Right cardiac atrium (tissue), 5 donors: ENCODE data around the gene FAM186B. TPM values are rescaled to one million over a fixed set of nuclear protein-coding genes. Genes with fewer than 3 reads are reported as not detected.

ENCODE experiments used
- ATAC-seq, 2 donors: fragments of 200-7000 bp; cut with Tn5 transposase; one replicate each; pipeline versions ENCODE4 v1.8.0 to v1.9.1; 2020; ENCODE audit warnings: moderate library complexity in 2 of 2, mild to moderate bottlenecking in 1 of 2
- DNase-seq, 3 donors: peaks; one replicate each; pipeline ENCODE4 v3.0.0-alpha.2; 2020
- H3K27ac ChIP-seq: one replicate; pipeline ENCODE4 v1.5.1; 2013; ENCODE audit warnings: mild to moderate bottlenecking, low read length, control low read depth, moderate library complexity
- H3K27me3 ChIP-seq: one replicate; pipeline ENCODE4 v1.6.1; 2013; ENCODE audit not compliant: control insufficient read depth, insufficient read depth
- H3K4me1 ChIP-seq: one replicate; pipeline ENCODE4 v1.6.1; 2013; ENCODE audit warnings: low read length; ENCODE audit not compliant: control insufficient read depth, insufficient read depth
- H3K4me3 ChIP-seq: one replicate; pipeline ENCODE4 v1.5.1; 2013; ENCODE audit warnings: low read length, control low read depth
- H3K9me3 ChIP-seq: one replicate; pipeline ENCODE4 v1.6.1; 2013; ENCODE audit warnings: low read length; ENCODE audit not compliant: control insufficient read depth
- WGBS: extraction: QIAGEN DNeasy Blood & Tissue Kit; methylation state at CpG from one replicate; pipeline ENCODE4 v1.1.7; 2013; 5-methylcytosine and 5-hydroxymethylcytosine counted together
- intact Hi-C, 4 donors: fragments of 100-400 bp; cut with DNase I; formaldehyde crosslinking; loops; one replicate each; pipeline versions ENCODE4 v1.11.0 to v1.14.0; 2022 to 2023
- polyA plus RNA-seq: library from polyadenylated mRNA; stranded (reverse); fragments of 200-250 nt; gene quantifications from one replicate; pipeline ENCODE4 v1.2.3, GENCODE V29; 2013
- total RNA-seq, 4 donors: library from RNA; stranded (reverse); fragmentation: NEBNext Ultra II Directional; extraction: Animal tissue kit (Norgen Biotek cat#: 25700); gene quantifications; one replicate each; pipeline ENCODE4 v1.2.1, GENCODE V29; 2021
- donor health status: healthy with polysubstance abuse.
- donor health status: DM: no; HTN: yes; CAD: no.
- donor health status: DM: no; HTN: no; CAD: no.
- donor health status: DM: no; HTN: yes; CAD: no; lungs with severe emphysema.
- donor health status: DM: yes; HTN: yes; CAD: no.

Gene FAM186B
- total and polyA plus RNA-seq, 5 donors = 0.16 to 0.74 (median 0.24) TPM

DNA sequence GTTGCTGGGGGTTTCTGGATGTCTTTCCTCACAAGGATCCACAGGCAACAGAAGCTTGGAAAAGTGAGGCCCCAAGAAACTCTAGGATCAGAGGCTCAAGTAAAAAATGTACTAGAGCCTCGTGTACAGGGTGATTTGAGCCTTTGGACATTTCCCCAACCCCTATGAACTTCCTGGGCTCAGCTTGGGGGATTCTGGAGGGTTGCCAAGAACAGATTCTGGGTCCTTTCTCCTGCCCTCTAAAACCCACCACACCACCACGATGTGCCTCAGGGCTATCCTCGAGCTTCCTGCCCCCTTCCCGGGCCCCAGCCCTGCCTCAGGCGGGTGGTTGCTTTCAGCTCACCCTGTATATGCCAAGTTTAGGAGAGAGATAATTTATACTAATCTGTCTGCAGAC, 583 bp downstream of the FAM186B start:
- Histone ChIP-seq H3K4me3 (no peak overlapping the region), H3K27ac (no peak overlapping the region), H3K27me3 (no peaks in the 10 kb centered on the region), H3K9me3 (no peaks in the 10 kb centered on the region), H3K4me1 (no peaks in the 10 kb centered on the region)
- DNase-seq = no peak
- 54% methylated on average over 5 of the region's 5 CpGs for WGBS
- intact Hi-C loops = no loop called here
- ATAC-seq = no peak

GRCh38 chr12:49603721-49604120, 1.7 kb downstream of the FAM186B start:
- no peaks in the 10 kb centered on the region for H3K4me1 ChIP-seq
- ATAC-seq (no peak), DNase-seq (no peak)
- no peak overlapping the region for H3K27ac ChIP-seq
- intact Hi-C loops = no loop called here
- WGBS = 86% methylated on average over 1 of the region's 1 CpG
- no peaks in the 10 kb centered on the region for H3K27me3 ChIP-seq
- no peaks in the 10 kb centered on the region for H3K9me3 ChIP-seq
- H3K4me3 ChIP-seq = no peak overlapping the region

- Histone ChIP-seq H3K27ac (no peak overlapping the region), H3K4me3 (no peak overlapping the region), H3K4me1 (no peaks in the 10 kb centered on the region), H3K27me3 (no peaks in the 10 kb centered on the region), H3K9me3 (no peaks in the 10 kb centered on the region)
- DNase-seq = no peak
- 93% methylated on average over 8 of the region's 8 CpGs for WGBS
- ATAC-seq = no peak
- intact Hi-C loops = no loop called here
Measured at GRCh38 chr12:49599961-49600360, 5.5 kb downstream of the FAM186B start.

DNA sequence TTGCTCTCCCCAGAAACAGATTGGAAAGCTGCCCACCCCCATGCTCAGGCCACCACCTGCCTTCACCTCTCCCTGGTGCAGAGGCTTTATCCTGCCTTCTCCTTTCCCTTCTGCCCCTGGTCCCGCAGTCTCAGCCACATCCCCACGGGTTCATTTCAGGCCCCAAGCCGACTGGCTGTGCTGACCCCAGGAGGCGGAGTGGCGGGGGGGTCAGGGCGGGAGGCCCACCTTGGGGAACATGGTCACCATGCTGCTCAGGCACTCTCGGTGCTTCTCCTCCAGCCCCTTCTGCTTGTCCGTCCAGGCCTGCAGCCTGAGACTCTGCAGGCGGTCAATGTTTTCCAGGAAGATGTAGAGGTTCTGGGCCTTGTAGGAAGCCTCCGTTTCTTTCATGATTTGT, 6.9 kb downstream of the FAM186B start:
- 83% methylated on average over 10 of the region's 10 CpGs for WGBS
- H3K4me3 ChIP-seq = no peak overlapping the region
- intact Hi-C loops = no loop called here
- H3K9me3 ChIP-seq = no peaks in the 10 kb centered on the region
- DNase-seq = no peak
- no peaks in the 10 kb centered on the region for H3K27me3 ChIP-seq
- H3K27ac ChIP-seq = no peak overlapping the region
- ATAC-seq = no peak
- H3K4me1 ChIP-seq = no peaks in the 10 kb centered on the region

GRCh38 chr12:49588721-49589516, 16.5 kb downstream of the FAM186B start:
- no peak overlapping the region for H3K4me3 ChIP-seq
- no peak overlapping the region for H3K27ac ChIP-seq
- H3K9me3 ChIP-seq = no peaks in the 10 kb centered on the region
- peaks cover 3% of the 10 kb centered on the region for H3K4me1 ChIP-seq
- peak in 2 of 3 donors; percentile 69 to 78 for DNase-seq
- intact Hi-C loops = loop anchor here in 1 of 4 donors (10.0 kb wide), 1 partner anchor 234 kb away; no protein-coding TSS in a partner anchor
- H3K27me3 ChIP-seq = no peaks in the 10 kb centered on the region
- WGBS = 66% methylated on average over 4 of the region's 4 CpGs
- ATAC-seq = no peak

- Histone ChIP-seq H3K9me3 (no peaks in the 10 kb centered on the region), H3K4me1 (peaks cover 6% of the 10 kb centered on the region), H3K27ac (no peak overlapping the region), H3K27me3 (no peaks in the 10 kb centered on the region), H3K4me3 (no peak overlapping the region)
- ATAC-seq = no peak
- intact Hi-C loops = loop anchor here in 1 of 4 donors (10.0 kb wide), 1 partner anchor 233 kb away; no protein-coding TSS in a partner anchor
- WGBS = 86% methylated on average over 7 of the region's 7 CpGs
- DNase-seq = no peak
Measured at GRCh38 chr12:49588281-49588680, 17.2 kb downstream of the FAM186B start.

DNA sequence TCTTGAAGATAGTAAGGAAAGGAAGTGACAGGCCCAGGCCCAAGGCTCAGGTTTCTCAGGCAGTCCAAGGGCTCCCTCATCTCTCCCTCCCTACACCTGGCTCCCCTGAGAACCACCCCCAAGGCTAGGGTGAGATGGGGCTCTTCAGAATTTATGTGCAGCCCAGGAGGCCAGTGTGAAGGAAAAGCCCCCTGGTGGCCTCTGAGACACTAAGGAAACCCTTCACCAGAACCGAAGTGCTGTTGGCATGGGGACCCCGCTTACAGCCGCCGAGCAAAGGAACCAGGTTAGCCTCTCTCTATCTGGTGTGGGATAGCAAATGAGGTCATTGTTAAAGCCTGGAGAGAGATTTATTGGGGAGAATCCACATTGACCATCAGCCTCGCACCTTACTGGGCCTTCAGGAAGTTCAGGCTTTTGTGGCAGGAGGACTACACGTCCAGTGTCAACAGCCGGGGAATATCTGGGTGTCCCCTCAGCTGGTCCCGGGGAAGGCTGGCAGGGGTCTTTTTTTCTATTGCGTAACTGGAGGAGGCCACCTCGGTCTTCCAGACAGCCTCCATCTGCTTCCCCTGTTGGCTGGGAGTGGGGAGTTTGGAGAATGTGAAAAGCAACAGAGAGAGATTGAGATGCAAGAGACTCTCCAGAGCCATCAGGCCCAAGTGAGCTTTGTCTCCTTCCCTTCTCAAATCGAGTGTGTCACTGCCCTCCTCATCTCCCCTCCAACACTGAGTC, 18.1 kb downstream of the FAM186B start:
- 84% methylated on average over 11 of the region's 11 CpGs for WGBS
- ATAC-seq = no peak
- H3K9me3 ChIP-seq = no peaks in the 10 kb centered on the region
- H3K27me3 ChIP-seq = no peaks in the 10 kb centered on the region
- H3K4me1 ChIP-seq = peaks cover 6% of the 10 kb centered on the region
- H3K27ac ChIP-seq = no peak overlapping the region
- intact Hi-C loops = loop anchor here in 1 of 4 donors (10.0 kb wide), 1 partner anchor 233 kb away; no protein-coding TSS in a partner anchor
- H3K4me3 ChIP-seq = no peak overlapping the region
- DNase-seq = no peak

DNA sequence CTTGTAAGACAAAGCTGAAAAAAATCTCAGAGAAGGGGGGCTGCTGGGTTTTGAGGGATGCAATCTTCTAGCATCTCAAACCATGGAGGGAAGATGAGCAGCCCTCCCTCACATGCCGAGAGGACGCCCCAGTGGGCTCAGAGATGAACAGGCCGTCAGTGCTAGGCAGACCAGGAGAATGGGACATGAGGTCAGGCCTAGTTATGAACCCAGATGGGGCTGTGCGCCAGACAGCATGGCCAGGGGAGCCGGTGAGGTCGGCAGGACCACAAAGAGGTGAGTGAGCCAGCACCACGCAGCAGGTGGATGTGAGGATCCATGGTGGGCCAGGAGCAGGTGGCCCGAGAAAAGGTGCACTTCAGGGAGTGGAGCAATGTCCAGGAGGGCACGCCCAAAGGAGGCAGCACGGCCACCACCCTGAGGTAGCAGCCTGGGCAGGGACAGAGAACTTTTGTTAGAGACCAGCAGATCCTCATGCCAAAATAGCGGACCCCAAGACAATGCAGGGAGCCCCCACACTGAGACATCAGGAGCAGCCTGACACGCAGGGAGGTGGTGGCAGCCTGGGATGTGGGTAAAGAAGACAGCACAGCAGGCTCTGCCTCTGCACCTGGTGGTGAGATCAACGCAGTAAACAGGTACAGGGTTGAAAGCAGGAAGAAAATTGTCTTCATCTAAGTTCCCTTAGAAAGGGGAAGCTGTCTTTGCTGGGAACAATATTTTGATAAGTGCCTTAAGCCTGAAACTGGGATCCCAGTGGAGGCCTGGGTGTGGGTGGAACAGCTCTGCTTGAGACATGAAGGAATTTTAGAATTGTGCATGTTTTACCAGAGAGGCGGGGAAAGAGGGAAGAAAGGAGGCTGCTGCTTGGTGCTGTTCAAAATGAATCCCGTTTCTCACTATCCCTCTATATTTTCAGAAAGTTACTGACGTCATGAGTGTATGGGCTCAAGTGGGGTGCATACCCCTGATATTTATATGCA, 19.7 kb downstream of the FAM186B start:
- intact Hi-C loops = loop anchor here in 1 of 4 donors (10.0 kb wide), 1 partner anchor 231 kb away; no protein-coding TSS in a partner anchor
- H3K27ac ChIP-seq = no peak overlapping the region
- no peaks in the 10 kb centered on the region for H3K27me3 ChIP-seq
- H3K4me1 ChIP-seq = peaks cover 7% of the 10 kb centered on the region
- H3K9me3 ChIP-seq = no peaks in the 10 kb centered on the region
- ATAC-seq = no peak
- 77% methylated on average over 16 of the region's 16 CpGs for WGBS
- DNase-seq = no peak
- no peak overlapping the region for H3K4me3 ChIP-seq

DNA sequence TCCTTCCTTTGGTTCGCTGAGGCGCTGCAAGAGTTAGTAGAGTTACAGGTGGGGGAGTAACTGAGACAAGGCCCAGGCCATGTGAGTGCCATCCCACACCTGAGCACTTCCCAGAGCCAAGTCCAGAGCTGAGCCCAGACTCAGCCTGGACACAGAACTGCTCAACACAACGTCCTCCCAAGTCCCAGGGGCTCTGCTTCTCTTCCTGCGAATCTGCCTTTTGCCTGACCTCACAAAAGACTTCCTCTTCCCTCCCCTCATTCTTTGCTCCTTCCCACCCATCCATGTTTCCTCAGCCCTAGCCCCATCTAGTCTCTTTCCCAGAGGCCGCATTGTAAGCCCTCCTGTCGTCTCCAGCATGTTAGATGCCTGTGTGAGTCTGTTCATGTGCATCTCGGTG, 20.8 kb downstream of the FAM186B start:
- Histone ChIP-seq H3K27ac (no peak overlapping the region), H3K27me3 (no peaks in the 10 kb centered on the region), H3K9me3 (no peaks in the 10 kb centered on the region), H3K4me1 (peaks cover 12% of the 10 kb centered on the region), H3K4me3 (no peak overlapping the region)
- 61% methylated on average over 7 of the region's 7 CpGs for WGBS
- DNase-seq (no peak), ATAC-seq (no peak)
- intact Hi-C loops = loop anchor here in 2 of 4 donors (5.0 to 10.0 kb wide), 2 partner anchors 38 to 230 kb away; partner anchors contain the start of gene PRPF40B (in 1 of the 2)

DNA sequence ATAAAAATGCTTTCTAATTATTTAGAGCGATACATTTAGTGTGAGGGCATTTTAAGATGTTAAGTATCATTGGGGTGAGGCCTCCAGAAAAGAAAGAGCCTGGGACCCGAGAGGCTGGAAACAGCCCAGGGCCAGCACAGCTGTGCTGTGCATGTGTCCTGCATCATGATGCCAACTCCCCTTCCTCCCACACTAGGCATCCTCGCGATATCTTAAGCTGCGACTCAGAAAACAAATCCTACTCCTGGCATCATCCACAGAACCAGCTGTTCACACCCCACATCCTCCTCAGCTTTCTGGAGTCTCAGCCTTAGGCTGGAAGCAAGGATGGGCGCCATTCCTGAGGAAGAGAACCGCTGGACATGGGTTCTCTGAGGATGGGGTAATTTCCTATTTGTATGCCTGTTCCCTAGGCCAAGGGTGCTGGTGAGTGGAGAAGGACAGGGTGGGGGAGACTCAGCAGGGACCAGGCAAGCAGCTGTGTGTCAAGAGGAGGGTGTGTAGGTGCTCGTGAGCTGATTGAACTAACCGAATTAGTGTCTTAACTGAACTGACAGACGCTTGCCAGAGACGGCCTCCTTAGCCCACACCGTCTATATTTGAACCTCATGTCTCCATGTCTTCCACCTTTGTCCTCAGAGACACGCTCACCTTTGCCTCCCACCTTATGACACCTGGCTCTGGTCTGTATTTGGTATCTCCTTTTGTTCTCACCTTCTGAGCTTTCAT, 21.9 kb downstream of the FAM186B start:
- intact Hi-C loops = loop anchor here in 2 of 4 donors (5.0 to 10.0 kb wide), 2 partner anchors 39 to 229 kb away; partner anchors contain the start of gene PRPF40B (in 1 of the 2)
- Histone ChIP-seq H3K27ac (peak overlapping the region; percentile 75), H3K4me1 (peaks cover 12% of the 10 kb centered on the region), H3K27me3 (no peaks in the 10 kb centered on the region), H3K4me3 (no peak overlapping the region), H3K9me3 (no peaks in the 10 kb centered on the region)
- 54% methylated on average over 13 of the region's 13 CpGs for WGBS
- no peak for DNase-seq
- ATAC-seq = no peak
